ENCODE measurements around the gene GCN1. TPM values are rescaled to one million over a fixed set of nuclear protein-coding genes. Genes with fewer than 3 reads are reported as not detected.

GCN1 gene
- total and polyA plus RNA-seq, 7 donors, result 9.2 to 70.3 (median 32.9) TPM

DNA sequence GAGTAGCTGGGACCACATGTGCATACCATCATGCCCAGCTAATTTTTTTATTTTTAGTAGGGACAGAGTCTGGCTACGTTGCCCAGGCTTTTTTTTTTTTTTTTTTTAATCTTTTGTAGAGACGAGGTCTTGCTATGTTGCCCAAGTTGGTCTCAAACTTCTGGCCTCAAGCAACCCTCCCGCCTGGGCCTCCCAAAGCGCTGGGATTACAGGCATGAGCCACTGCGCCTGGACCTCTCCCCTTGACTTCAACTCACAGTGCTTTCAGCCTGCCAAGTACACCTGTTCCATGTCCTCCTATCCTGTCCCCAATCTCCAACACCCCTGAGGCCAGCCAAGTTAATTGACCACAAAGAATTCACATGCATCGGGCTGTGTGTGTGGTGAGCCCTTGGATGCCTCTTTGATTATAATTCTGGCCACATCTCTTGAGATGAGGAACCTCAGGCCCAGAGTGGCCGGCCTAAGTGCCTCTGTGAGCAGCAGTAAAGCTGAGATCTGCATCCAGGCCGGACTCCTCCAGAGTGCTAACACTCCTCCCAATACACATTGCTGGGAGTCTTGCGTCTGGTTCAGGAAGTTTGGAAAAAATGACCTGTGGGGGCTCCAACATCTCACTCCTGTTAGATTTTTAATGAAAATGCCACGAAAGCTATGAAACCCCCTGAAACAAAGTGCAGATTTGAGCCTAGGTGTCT lies 84.8 kb downstream of the GCN1 start:
- intact Hi-C loops (cut with DNase I), result no loop called here
- 88 to 90% methylated on average over 10 of the region's 10 CpGs for WGBS, 2 donors
- no peak for DNase-seq
- Histone ChIP-seq H3K9me3 (no peaks in the 10 kb centered on the region), H3K27me3 (no peaks in the 10 kb centered on the region), H3K4me3 (no peak overlapping the region), H3K27ac (no peak overlapping the region), H3K36me3 (peaks cover 0 to 29% (median 0%) of the 10 kb centered on the region in 4 donors), H3K4me1 (peaks cover 0 to 55% (median 13%) of the 10 kb centered on the region in 4 donors)
- TF ChIP-seq EP300 (IDR thresholded peaks at IDR 0.05) (no peak), POLR2A (IDR thresholded peaks at IDR 0.05) (no peak), POLR2AphosphoS5 (IDR thresholded peaks at IDR 0.05) (no peak)
- TF ChIP-seq, protein P1, sequence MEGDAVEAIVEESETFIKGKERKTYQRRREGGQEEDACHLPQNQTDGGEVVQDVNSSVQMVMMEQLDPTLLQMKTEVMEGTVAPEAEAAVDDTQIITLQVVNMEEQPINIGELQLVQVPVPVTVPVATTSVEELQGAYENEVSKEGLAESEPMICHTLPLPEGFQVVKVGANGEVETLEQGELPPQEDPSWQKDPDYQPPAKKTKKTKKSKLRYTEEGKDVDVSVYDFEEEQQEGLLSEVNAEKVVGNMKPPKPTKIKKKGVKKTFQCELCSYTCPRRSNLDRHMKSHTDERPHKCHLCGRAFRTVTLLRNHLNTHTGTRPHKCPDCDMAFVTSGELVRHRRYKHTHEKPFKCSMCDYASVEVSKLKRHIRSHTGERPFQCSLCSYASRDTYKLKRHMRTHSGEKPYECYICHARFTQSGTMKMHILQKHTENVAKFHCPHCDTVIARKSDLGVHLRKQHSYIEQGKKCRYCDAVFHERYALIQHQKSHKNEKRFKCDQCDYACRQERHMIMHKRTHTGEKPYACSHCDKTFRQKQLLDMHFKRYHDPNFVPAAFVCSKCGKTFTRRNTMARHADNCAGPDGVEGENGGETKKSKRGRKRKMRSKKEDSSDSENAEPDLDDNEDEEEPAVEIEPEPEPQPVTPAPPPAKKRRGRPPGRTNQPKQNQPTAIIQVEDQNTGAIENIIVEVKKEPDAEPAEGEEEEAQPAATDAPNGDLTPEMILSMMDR (IDR thresholded peaks at IDR 0.05), result no peak

DNA sequence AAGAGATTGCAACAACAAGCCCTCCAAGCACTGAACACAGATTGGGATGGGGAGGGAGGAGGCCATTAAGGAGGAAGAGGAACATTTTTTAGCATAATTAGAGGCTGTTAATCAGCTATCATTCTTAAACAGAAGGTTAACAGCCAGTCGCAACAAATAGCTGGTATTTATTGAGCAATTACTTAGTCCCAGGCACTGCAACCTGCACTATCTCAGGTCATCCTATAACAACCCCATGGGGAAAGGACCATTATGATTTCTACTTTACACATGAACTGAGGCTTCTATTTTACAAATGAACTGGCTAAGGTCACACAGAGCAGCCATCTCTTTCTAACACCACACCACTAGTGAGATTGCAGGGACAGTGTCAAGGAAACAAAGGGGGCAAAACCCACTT lies 88.4 kb downstream of the GCN1 start:
- H3K27me3 ChIP-seq, result no peaks in the 10 kb centered on the region
- no peak for TF ChIP-seq POLR2A (IDR thresholded peaks at IDR 0.05)
- no peak overlapping the region for H3K27ac ChIP-seq
- H3K9me3 ChIP-seq, result no peaks in the 10 kb centered on the region
- 96 to 100% methylated on average over 1 of the region's 1 CpG for WGBS, 2 donors
- H3K36me3 ChIP-seq, result peaks cover 10 to 61% (median 17%) of the 10 kb centered on the region in 4 donors
- H3K4me1 ChIP-seq, result peaks cover 0 to 48% (median 19%) of the 10 kb centered on the region in 4 donors
- no peak for DNase-seq
- intact Hi-C loops (cut with DNase I), result no loop called here
- H3K4me3 ChIP-seq, result no peak overlapping the region

DNA sequence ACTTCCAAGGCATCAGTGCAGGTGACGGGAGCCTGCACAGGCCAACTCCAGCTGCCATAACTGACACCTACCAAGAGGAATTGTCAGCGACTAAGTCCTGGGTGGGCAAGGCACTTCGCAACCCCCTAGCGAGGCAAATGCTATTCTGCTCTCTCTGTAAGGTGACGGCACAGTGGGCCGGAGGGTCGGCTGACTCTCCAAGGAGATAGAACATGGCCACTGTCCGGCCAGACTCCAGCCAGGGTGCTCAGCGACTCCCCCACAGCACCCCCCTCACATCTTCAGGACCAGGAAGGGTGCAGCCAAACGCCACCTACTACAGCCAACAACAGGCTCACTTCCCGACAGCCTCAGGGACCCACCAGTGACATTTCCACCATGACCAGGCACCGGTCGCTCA lies 91.1 kb downstream of the GCN1 start:
- DNase-seq, result no peak
- no peak overlapping the region for H3K27ac ChIP-seq
- no peaks in the 10 kb centered on the region for H3K9me3 ChIP-seq
- peaks cover 0 to 41% (median 25%) of the 10 kb centered on the region in 4 donors for H3K4me1 ChIP-seq
- 97 to 98% methylated on average over 13 of the region's 13 CpGs for WGBS, 2 donors
- no peaks in the 10 kb centered on the region for H3K27me3 ChIP-seq
- TF ChIP-seq POLR2A (IDR thresholded peaks at IDR 0.05) (no peak), EP300 (IDR thresholded peaks at IDR 0.05) (no peak), POLR2AphosphoS5 (IDR thresholded peaks at IDR 0.05) (no peak)
- TF ChIP-seq, protein P1 (IDR thresholded peaks at IDR 0.05), result no peak
- H3K4me3 ChIP-seq, result no peak overlapping the region
- intact Hi-C loops (cut with DNase I), result no loop called here
- H3K36me3 ChIP-seq, result peaks cover 10 to 67% (median 28%) of the 10 kb centered on the region in 4 donors

DNA sequence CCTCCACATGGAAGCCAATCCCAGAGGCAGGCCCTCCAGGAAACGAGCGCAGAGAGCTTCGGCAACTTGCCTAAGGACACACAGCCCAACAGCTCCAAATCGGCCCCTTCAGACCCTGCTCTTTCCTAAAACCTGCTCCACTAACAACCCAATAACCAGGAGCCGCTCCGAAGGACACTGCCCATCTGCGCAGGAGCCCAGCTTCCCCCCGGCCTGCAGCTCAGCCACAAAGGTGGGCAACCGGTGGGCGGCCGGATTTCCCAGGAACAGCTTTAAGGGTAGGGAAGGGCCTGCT lies 91.5 kb downstream of the GCN1 start:
- peaks cover 14 to 67% (median 32%) of the 10 kb centered on the region in 4 donors for H3K36me3 ChIP-seq
- peaks cover 0 to 37% (median 25%) of the 10 kb centered on the region in 4 donors for H3K4me1 ChIP-seq
- H3K27ac ChIP-seq, result no peak overlapping the region
- H3K4me3 ChIP-seq, result no peak overlapping the region
- no peaks in the 10 kb centered on the region for H3K27me3 ChIP-seq
- TF ChIP-seq POLR2AphosphoS5 (IDR thresholded peaks at IDR 0.05) (no peak), POLR2A (IDR thresholded peaks at IDR 0.05) (no peak), EP300 (IDR thresholded peaks at IDR 0.05) (no peak)
- TF ChIP-seq, protein P1 (IDR thresholded peaks at IDR 0.05), result no peak
- DNase-seq, result no peak
- WGBS, 2 donors, result 91 to 97% methylated on average over 11 of the region's 11 CpGs
- H3K9me3 ChIP-seq, result no peaks in the 10 kb centered on the region
- intact Hi-C loops (cut with DNase I), result no loop called here

DNA sequence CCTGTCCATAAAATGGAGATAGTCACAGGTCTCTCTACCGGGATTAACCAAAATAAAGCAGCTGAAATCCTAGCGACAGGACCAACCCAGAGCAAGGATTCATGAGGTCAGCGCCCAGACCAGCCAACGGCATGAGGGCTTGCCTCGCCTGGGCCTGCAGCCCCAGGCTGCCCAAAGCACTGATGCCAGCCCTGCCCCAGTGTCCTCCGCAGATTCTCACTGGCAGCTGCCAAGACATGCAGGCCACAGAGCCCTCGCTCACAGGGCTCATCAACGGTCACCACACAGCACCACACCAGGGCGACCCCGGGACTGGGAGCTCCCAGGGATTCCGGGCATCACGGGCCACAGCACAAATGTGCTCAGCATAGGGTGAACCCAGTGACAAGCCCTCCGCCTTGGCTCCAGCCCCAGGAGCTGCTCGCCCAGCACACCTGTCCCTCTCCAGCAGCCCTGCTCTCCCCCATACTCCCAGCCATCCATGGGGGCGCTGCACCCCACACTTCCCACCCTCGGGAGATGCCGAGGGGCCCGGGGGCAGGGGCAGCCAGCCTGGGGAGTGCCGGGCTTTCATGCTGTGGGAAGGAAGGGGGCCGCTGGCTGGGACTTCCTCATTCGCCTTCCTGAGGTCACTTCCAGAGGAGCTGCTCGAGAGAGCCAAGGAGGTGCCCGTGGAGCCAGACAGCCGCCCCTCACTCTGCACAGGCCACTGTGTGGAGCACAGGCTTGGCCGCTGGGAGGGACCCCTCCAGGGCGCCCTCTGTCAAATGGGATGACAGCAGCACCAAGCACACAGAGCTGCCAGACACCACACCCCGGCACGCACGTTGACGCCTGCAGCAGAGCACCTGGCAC lies 92.1 kb downstream of the GCN1 start:
- 83 to 90% methylated on average over 30 of the region's 30 CpGs for WGBS, 2 donors
- DNase-seq, result no peak
- Histone ChIP-seq H3K36me3 (peaks cover 15 to 67% (median 33%) of the 10 kb centered on the region in 4 donors), H3K4me1 (peaks cover 0 to 36% (median 25%) of the 10 kb centered on the region in 4 donors), H3K27me3 (no peaks in the 10 kb centered on the region), H3K27ac (peak overlapping the region in 1 of 4 donors; percentile 64), H3K4me3 (no peak overlapping the region), H3K9me3 (no peaks in the 10 kb centered on the region)
- intact Hi-C loops (cut with DNase I), result no loop called here
- no peak for TF ChIP-seq POLR2A (IDR thresholded peaks at IDR 0.05)
- TF ChIP-seq EP300 (IDR thresholded peaks at IDR 0.05), result no peak
- TF ChIP-seq, protein P1 (IDR thresholded peaks at IDR 0.05), result no peak
- no peak for TF ChIP-seq POLR2AphosphoS5 (IDR thresholded peaks at IDR 0.05)
